Fibroblast of skin of left quadriceps (primary cell): ENCODE data around the gene CCDC148.
"Not testable (repeated sequence)": the region's sequence is repeated elsewhere in the genome, so short reads cannot be mapped to it uniquely, and the experiment has no call there.

Source experiments
- DNase-seq, 2 experiments: peaks; one replicate each; pipeline ENCODE4 v3.0.0-alpha.2; 2013; ENCODE audit warnings: low read depth in 2 of 2

Gene CCDC148

GRCh38 chr2:158291544-158292180 is 164.9 kb downstream of the CCDC148 start:
- no peak for DNase-seq

- no peak for DNase-seq
These were observed 166.3 kb downstream of the CCDC148 start for GRCh38 chr2:158290225-158290624.

- no peak for DNase-seq
These were observed 179.7 kb downstream of the CCDC148 start for GRCh38 chr2:158276619-158277471.

- DNase-seq: no peak
These were observed 182.8 kb downstream of the CCDC148 start for GRCh38 chr2:158273791-158274190.

DNA sequence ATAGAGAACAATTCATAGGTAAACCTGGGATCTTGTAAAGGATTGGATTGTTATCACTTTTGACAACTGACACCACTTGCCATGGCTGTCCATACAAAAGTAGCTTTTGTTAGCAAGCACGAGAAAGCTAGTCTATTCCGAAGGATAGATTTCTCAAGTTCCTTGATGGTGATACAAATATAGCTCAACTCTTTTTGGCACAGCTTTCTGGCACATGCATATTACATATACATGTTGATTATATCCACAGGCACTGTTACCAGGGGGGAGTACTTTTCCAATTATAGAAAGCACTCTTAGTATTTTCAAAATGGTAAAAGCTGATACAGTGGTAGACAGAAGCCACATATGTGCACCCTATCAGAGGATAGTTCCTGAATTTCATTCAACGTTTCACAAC is 186.0 kb downstream of the CCDC148 start:
- DNase-seq: no peak

DNA sequence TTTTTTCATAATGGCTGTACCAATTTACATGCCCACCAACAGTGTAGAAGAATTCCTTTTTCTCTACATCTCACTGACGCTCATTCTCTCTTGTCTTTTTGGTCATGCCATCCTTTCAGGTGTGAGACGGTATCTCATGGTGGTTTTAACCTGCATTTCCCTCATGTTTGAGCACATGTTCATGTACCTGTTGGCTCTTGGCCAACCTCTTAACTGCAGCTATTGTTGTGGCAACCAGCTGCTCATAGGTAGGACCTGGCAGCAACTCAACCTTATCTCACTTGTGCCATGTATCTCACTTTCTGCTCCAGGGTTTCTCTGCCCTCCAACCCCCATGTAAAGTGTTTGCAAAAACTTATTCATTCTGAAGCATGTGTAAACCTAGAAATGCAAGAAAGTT is 187.4 kb downstream of the CCDC148 start:
- DNase-seq: no peak

- DNase-seq: no peak
These were observed 190.4 kb downstream of the CCDC148 start for GRCh38 chr2:158266111-158266510.

DNA sequence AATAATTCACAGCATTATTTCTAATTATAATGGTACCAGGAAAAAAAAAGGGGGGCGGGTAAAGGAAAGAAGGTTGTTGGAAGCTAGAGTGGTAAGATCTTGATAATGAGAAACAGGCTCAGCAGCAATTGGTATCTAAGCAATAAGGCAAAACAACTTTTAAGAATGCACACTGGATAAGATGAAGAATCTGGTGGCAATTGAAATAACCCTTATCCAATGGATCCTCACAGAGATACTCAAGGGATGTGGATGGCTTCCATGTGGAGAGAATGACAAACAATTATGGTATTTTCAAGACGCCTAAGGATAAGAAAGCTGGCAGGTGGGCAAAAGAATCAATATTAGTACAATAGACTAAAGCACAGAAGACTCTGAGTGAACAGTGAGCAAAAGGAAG is 201.3 kb downstream of the CCDC148 start:
- DNase-seq: no peak

DNA sequence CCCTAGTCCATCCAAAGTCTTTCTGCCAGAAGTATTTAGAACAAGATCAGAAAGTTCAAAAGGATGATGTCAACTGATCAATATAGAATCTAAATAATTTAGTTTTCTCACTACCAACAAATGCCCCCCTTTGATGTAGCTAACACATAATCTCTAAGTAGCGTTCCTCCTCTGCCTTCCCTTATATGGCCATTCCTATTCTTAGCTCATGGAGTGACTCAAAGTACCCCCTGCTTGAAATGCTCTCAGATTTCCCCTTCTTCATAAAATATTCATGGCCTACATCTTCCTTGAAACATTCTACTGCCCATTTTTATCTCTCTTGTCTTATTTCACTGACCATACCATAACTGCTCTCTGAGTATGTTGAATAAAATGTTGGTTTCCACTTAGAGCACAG is 203.4 kb downstream of the CCDC148 start:
- no peak for DNase-seq

DNA sequence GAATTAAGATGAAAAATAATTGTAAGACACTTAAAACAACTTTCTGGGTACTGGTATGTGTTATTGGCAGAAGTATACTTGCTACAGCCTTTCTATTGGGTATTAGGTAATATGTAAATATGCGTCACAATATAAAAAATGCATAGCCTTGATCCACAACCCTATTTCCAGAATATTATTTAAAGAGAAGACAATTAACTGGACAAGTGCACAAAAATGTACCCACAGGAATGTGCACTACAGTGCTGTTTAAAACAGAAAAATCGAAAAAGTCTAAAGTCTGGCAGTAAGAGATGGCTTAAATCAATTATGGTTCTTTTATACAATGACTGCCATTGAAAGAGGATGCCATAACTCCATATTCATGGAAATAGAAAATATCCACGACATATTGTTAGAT is 205.2 kb downstream of the CCDC148 start:
- no peak for DNase-seq

- DNase-seq: no peak
These were observed 213.2 kb downstream of the CCDC148 start for GRCh38 chr2:158243392-158243791.

GRCh38 chr2:158242280-158242679 is 214.3 kb downstream of the CCDC148 start:
- DNase-seq: no peak

GRCh38 chr2:158240975-158241374 is 215.6 kb downstream of the CCDC148 start:
- DNase-seq: no peak

DNA sequence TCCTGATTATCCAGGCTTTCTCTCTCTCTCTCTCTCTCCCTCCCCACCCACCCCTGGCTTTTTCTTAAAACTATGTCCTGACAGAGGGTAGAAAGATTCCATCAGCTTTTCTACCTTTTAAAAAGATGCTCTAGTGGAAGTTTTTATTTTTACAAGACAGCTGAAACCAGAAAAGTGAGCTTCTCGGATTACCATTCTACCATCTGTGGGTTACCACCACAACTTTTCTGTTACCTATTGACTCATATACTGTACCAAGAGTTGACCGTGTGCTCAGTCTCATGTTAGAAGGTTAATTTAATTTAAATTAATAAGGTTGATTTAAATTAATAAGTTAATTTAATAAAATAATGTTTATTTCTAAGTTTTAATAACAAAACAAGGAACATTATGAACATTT is 217.3 kb downstream of the CCDC148 start:
- no peak for DNase-seq

- DNase-seq: no peak
These were observed 222.1 kb downstream of the CCDC148 start for GRCh38 chr2:158234497-158234896.

GRCh38 chr2:158232476-158232875 is 224.1 kb downstream of the CCDC148 start:
- DNase-seq: no peak

DNA sequence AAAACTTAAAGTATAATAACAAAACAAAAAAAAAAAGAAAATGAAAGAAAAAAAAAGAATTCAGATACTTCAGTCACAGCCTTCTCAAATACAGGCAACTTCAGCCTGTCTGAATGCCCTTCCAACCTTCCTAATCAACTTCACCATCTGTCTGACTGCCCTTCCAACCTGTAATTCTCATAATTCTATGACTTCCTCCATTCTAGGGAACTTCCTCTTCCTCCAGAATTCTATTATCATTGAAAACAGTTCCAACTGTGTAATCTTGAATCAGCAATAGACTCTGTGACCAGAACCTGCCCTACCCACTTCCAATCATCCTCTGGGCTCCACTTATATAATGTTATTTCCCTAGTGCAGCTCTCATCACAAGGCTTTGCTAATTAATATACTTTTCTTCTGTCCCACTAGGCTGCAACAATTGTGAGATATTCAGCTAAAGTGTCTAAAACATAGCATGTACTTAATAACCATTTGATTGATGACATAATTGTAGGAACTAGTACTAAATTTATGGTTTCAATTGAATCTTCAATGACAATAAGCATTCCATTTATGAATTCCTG is 227.5 kb downstream of the CCDC148 start:
- DNase-seq: no peak

DNA sequence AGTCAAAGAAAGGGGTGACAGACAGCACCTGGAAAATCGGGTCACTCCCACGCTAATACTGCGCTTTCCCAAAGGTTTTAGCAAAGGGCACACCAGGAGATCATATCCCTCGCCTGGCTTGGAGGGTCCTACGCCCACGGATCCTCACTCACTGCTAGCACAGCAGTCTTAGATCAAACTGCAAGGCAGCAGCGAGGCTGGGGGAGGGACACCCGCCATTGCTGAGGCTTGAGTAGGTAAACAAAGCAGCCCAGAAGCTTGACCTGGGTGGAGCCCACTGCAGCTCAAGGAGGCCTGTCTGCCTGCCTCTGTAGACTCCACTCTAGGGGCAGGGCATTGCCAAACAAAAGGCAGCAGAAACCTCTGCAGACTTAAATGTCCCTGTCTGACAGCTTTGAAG is 233.5 kb downstream of the CCDC148 start:
- not testable (repeated sequence) for DNase-seq

- DNase-seq: no peak
These were observed 235.2 kb downstream of the CCDC148 start for GRCh38 chr2:158221063-158222020.

DNA sequence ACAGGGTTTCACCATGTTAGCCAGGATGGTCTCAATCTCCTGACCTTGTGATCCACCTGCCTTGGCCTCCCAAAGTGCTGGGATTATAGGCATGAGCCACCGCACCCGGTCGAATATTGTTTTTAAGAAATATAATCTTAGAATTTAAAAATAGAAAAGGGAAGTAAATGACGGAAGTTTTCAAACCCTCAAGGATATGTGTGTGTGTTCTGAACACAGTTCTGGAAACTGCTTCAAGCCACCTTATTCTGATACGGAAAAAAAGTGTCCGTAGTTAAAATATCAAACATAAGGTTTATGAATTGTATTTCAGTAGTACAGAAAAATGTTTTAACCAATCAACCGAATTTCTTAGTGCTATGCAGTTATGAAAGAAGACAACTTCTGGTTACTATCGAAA is 239.0 kb downstream of the CCDC148 start:
- DNase-seq: no peak

DNA sequence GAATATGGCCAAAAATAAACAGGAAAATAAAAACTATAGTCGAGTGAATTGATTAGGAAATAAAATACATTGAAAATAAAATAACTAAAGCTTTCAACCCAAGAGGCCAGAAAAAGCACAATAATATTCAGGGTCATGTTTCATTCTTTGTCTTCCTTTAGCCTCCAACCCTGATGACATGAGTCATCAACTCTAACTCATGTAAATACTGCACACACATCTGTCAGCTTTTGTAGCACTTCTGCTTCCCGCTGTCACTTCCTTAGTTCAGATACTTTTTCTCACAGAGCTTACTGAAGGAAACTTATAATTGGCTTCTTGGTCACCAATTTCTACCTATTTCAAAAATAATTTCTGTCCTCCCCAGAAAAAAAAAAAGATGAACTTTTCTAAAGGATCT is 242.1 kb downstream of the CCDC148 start:
- no peak for DNase-seq

DNA sequence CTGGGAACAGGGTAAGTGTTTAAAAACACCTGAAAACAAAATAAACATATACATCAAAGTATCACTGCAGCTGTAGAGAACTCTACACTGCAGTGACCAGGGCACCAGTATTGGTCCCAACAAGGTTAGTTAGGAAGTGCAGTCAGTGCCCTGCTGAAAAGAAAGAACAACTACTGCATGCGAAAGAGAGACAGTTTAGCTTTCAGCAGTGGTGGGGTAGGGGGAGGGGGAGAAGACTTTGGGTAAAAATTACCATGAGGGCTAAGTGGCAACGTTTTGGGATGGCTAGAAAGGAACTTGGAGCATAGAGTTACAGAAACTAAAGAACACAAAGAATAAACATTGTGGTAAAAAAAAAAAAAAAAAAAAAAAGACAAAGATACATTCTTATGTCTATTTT is 242.8 kb downstream of the CCDC148 start:
- no peak for DNase-seq
